Endodermal cell (in vitro differentiated cells): Measurements from ENCODE around the gene TMEM164. TPM values are rescaled to one million over a fixed set of nuclear protein-coding genes. Genes with fewer than 3 reads are reported as not detected.

Experiments
- DNase-seq: peaks from one replicate; pipeline ENCODE4 v3.0.0-alpha.2; 2017
- H3K27ac ChIP-seq: 2 replicates; pipeline ENCODE4 v1.5.1; 2013; ENCODE audit warnings: mild to moderate bottlenecking, low read depth, low read length, moderate library complexity
- H3K27me3 ChIP-seq: 2 replicates; pipeline ENCODE4 v1.6.1; 2013; ENCODE audit warnings: mild to moderate bottlenecking, low read length, moderate library complexity; ENCODE audit not compliant: insufficient read depth, control insufficient read depth, poor library complexity, severe bottlenecking
- H3K36me3 ChIP-seq: 2 replicates; pipeline ENCODE4 v1.7.0; 2013; ENCODE audit warnings: mild to moderate bottlenecking, low read length, moderate library complexity; ENCODE audit not compliant: control insufficient read depth, insufficient read depth
- H3K4me1 ChIP-seq: one replicate; pipeline ENCODE4 v1.7.0; 2013; ENCODE audit warnings: low read length; ENCODE audit not compliant: control insufficient read depth, insufficient read depth
- H3K4me3 ChIP-seq: 2 replicates; pipeline ENCODE4 v1.5.1; 2013; ENCODE audit warnings: mild to moderate bottlenecking, low read length, moderate library complexity
- H3K9ac ChIP-seq: 2 replicates; pipeline ENCODE4 v1.6.1; 2013; ENCODE audit warnings: mild to moderate bottlenecking, low read length, moderate library complexity; ENCODE audit not compliant: poor library complexity, severe bottlenecking; ENCODE audit errors: extremely low read depth
- H3K9me3 ChIP-seq: 2 replicates; pipeline ENCODE4 v1.6.1; 2013; ENCODE audit warnings: mild to moderate bottlenecking, low read length, moderate library complexity; ENCODE audit not compliant: control insufficient read depth
- H3K27ac Mint-ChIP-seq: 2 replicates; pipeline ENCODE4 v1.8.0; 2020; ENCODE audit warnings: mixed read lengths
- H3K27me3 Mint-ChIP-seq: 2 replicates; pipeline ENCODE4 v1.8.0; 2021; ENCODE audit warnings: mild to moderate bottlenecking, mixed read lengths; ENCODE audit not compliant: insufficient read depth
- H3K36me3 Mint-ChIP-seq: 2 replicates; pipeline ENCODE4 v1.8.0; 2020; ENCODE audit warnings: low read depth, mixed read lengths
- H3K4me1 Mint-ChIP-seq: 2 replicates; pipeline ENCODE4 v1.8.0; 2020; ENCODE audit warnings: mixed read lengths
- H3K4me3 Mint-ChIP-seq: 2 replicates; pipeline ENCODE4 v1.8.0; 2020; ENCODE audit warnings: mild to moderate bottlenecking, moderate library complexity, mixed read lengths
- H3K9me3 Mint-ChIP-seq: 2 replicates; pipeline ENCODE4 v1.8.0; 2020; ENCODE audit warnings: mild to moderate bottlenecking, mixed read lengths
- WGBS, 2 experiments: methylation state at CpG; one replicate each; pipeline versions ENCODE4 v1.1.5 to v1.1.7; 2013; ENCODE audit warnings: missing lambda C conversion rate in 2 of 2, mixed read lengths in 1 of 2; ENCODE audit not compliant: insufficient coverage in 1 of 2, insufficient read length in 1 of 2; 5-methylcytosine and 5-hydroxymethylcytosine counted together
- total RNA-seq, 2 donors: library from RNA; stranded (reverse); fragmentation: NEBNext Ultra II Directional in 1 of 2; extraction: Animal tissue kit (Norgen Biotek cat#: 25700) in 1 of 2; gene quantifications; 2 replicates in 1 of 2; 3 replicates in 1 of 2; pipeline ENCODE4 v1.2.1, GENCODE V29; 2021
- TF ChIP-seq, protein P1 (sequence below): fragments of 200-600 bp; sonication (generic); conservative IDR thresholded peaks from 2 replicates; pipeline ENCODE4 v1.5.0; 2021; ENCODE audit warnings: antibody characterized with exemption, mild to moderate bottlenecking

The TMEM164 gene
- total RNA-seq, 2 donors from 2014 or later: 30.4 to 50.7 TPM

DNA sequence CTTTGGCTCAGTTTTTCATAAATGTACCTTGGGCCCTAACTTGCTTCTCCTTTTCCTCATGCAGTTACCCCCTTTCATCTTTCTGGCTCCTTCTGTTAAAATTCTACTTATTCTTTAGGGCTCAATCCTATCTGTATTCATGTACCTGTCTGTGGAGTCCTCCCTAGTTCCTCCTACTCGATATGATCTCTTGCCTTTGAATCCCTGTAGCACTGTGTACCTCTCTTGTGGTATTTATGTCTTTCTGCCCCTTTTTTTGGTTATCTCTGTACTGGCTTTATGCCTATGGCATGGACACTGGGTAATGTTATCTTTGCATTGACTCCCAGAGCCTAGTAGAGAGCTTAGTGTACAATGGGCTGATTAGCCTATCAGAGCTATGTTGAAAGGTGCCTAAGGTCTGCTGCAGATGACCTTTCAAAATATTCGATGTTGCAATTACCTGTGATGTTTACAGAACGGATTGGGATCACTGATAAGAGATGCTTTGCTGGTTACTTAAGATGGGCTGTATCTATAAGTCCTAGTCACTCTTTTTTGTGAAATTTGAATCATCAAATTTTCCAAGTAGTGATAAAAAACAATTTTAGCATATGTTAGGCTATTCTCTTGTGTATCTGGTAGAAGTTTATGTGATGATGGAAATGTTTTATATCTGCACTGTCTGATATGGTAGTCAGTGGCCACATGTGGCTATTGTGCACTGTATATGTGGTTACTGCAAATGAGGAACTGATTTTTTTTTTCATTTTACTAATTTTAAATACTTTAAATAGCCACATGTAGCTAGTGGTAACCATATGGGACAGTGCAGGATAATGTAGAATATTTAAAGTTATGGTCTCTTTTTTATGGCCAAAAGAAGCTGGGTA is 33.5 kb downstream of the TMEM164 start:
- H3K27ac Mint-ChIP-seq: no peak overlapping the region
- Histone ChIP-seq H3K36me3 (no peaks in the 10 kb centered on the region), H3K9me3 (no peaks in the 10 kb centered on the region), H3K4me3 (no peak overlapping the region), H3K27ac (no peak overlapping the region), H3K27me3 (no peaks in the 10 kb centered on the region), H3K4me1 (no peaks in the 10 kb centered on the region), H3K9ac (no peak overlapping the region)
- TF ChIP-seq, protein P1, sequence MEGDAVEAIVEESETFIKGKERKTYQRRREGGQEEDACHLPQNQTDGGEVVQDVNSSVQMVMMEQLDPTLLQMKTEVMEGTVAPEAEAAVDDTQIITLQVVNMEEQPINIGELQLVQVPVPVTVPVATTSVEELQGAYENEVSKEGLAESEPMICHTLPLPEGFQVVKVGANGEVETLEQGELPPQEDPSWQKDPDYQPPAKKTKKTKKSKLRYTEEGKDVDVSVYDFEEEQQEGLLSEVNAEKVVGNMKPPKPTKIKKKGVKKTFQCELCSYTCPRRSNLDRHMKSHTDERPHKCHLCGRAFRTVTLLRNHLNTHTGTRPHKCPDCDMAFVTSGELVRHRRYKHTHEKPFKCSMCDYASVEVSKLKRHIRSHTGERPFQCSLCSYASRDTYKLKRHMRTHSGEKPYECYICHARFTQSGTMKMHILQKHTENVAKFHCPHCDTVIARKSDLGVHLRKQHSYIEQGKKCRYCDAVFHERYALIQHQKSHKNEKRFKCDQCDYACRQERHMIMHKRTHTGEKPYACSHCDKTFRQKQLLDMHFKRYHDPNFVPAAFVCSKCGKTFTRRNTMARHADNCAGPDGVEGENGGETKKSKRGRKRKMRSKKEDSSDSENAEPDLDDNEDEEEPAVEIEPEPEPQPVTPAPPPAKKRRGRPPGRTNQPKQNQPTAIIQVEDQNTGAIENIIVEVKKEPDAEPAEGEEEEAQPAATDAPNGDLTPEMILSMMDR: no peak
- no peaks in the 10 kb centered on the region for H3K27me3 Mint-ChIP-seq
- no peaks in the 10 kb centered on the region for H3K9me3 Mint-ChIP-seq
- WGBS, 2 experiments: 66% methylated on average over 3 of the region's 3 CpGs; no CpG with 5 or more reads in 1 of the 2 experiments
- H3K36me3 Mint-ChIP-seq: peaks cover 3% of the 10 kb centered on the region
- H3K4me3 Mint-ChIP-seq: no peak overlapping the region
- DNase-seq: no peak
- H3K4me1 Mint-ChIP-seq: peaks cover 42% of the 10 kb centered on the region

DNA sequence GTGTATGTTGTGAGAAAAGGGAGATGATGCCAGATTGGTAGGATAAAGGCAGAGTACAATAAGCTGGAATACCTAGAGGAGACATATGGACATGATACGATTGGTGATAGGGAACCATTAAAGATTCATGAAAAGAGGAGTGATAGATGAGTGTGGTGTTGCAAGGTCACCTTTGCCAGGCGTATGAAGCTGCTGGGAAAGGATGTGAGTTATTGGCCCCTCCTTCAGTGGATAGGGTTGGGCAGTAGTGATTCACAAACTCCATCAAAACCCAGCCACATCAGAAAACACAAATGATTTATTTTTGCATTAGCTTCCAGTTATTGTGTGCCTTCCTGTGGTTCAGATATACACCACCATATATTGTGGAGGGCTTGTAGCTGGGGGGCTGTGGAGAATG is 34.3 kb downstream of the TMEM164 start:
- no peak overlapping the region for H3K4me3 ChIP-seq
- no peaks in the 10 kb centered on the region for H3K36me3 ChIP-seq
- H3K9me3 Mint-ChIP-seq: no peaks in the 10 kb centered on the region
- TF ChIP-seq, protein P1: no peak
- no peaks in the 10 kb centered on the region for H3K27me3 ChIP-seq
- H3K9ac ChIP-seq: no peak overlapping the region
- H3K4me1 Mint-ChIP-seq: peaks cover 42% of the 10 kb centered on the region
- H3K4me1 ChIP-seq: no peaks in the 10 kb centered on the region
- no peak overlapping the region for H3K27ac Mint-ChIP-seq
- H3K9me3 ChIP-seq: no peaks in the 10 kb centered on the region
- H3K27me3 Mint-ChIP-seq: no peaks in the 10 kb centered on the region
- H3K27ac ChIP-seq: no peak overlapping the region
- 79 to 100% methylated on average over 1 to 2 of the region's 2 CpGs for WGBS, 2 experiments
- no peak for DNase-seq
- no peak overlapping the region for H3K4me3 Mint-ChIP-seq
- peaks cover 3% of the 10 kb centered on the region for H3K36me3 Mint-ChIP-seq

DNA sequence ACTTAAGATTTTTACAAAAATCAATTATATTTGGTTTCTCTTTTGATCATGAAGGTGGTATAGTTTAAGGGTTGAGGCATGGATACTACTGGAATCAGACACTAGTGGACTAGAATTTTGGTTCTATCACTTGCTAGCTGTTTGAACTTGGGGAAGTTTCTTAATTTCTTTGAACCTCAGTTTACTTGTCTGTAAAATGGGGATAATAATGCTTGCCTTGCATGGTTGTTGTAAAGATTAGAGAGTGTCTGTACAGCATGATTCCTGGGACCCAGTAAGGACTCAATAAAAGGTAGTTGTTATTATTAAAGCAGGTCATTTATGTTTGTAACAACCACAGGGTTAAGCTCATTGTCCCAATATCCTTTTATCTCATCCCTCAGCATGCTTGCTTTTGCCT is 36.0 kb downstream of the TMEM164 start:
- TF ChIP-seq, protein P1: no peak
- Histone ChIP-seq H3K4me1 (peaks cover 3% of the 10 kb centered on the region), H3K36me3 (no peaks in the 10 kb centered on the region), H3K27me3 (no peaks in the 10 kb centered on the region), H3K27ac (no peak overlapping the region), H3K9me3 (no peaks in the 10 kb centered on the region), H3K4me3 (peak overlapping the region; percentile 35), H3K9ac (no peak overlapping the region)
- H3K36me3 Mint-ChIP-seq: peaks cover 3% of the 10 kb centered on the region
- H3K27me3 Mint-ChIP-seq: no peaks in the 10 kb centered on the region
- H3K4me1 Mint-ChIP-seq: peaks cover 51% of the 10 kb centered on the region
- no peak for DNase-seq
- peak overlapping the region; percentile 7 for H3K4me3 Mint-ChIP-seq
- no peak overlapping the region for H3K27ac Mint-ChIP-seq
- no peaks in the 10 kb centered on the region for H3K9me3 Mint-ChIP-seq
